GM12872 (cell line): ENCODE measurements around the gene SMOC1.

ENCODE experiments used
- TF ChIP-seq, protein P1 (sequence below): IDR thresholded peaks from 3 replicates; pipeline ENCODE4 v1.5.1; 2011; ENCODE audit warnings: low read depth, mild to moderate bottlenecking, low read length, moderate library complexity; ENCODE audit not compliant: insufficient read depth

The SMOC1 gene

DNA sequence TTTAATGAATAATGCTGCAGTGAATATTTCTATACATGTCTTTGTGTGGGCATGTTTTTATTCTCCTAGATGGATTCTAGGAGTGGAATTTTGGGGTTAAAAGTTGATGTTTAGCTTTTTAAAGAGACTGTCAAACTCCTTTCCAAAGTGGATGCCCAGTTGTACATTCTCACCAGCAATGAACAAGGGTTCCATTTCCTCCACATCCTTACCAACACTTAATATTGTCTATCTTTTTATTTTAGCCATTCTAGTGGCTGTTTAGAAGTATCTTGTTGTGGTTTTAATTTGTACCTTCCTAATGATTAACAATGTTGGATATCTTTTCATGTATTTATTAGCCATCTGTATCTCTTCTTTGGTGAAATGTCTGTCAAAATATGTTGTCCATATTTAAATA is 109.8 kb downstream of the SMOC1 start:
- TF ChIP-seq, protein P1, sequence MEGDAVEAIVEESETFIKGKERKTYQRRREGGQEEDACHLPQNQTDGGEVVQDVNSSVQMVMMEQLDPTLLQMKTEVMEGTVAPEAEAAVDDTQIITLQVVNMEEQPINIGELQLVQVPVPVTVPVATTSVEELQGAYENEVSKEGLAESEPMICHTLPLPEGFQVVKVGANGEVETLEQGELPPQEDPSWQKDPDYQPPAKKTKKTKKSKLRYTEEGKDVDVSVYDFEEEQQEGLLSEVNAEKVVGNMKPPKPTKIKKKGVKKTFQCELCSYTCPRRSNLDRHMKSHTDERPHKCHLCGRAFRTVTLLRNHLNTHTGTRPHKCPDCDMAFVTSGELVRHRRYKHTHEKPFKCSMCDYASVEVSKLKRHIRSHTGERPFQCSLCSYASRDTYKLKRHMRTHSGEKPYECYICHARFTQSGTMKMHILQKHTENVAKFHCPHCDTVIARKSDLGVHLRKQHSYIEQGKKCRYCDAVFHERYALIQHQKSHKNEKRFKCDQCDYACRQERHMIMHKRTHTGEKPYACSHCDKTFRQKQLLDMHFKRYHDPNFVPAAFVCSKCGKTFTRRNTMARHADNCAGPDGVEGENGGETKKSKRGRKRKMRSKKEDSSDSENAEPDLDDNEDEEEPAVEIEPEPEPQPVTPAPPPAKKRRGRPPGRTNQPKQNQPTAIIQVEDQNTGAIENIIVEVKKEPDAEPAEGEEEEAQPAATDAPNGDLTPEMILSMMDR = no peak

DNA sequence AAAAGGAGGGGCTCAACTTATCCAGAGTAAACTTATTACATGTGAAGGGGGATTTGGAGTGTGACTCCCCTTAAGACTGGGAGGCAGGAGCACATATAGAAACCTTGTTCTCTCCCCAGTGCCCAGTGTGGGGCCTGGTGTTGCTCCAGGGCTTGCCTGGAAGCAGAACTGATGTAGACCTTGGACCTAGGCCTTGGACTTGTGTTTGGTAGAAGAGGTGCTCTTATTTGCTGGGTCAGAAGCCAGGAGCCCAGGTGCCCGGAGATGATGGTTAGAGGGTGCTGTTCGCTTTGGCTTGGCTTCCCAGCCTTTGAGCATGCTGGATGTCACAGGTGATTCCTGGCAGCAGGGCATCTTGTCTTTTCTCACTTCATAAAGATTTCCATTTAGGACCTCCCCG is 110.4 kb downstream of the SMOC1 start:
- TF ChIP-seq, protein P1 = no peak

DNA sequence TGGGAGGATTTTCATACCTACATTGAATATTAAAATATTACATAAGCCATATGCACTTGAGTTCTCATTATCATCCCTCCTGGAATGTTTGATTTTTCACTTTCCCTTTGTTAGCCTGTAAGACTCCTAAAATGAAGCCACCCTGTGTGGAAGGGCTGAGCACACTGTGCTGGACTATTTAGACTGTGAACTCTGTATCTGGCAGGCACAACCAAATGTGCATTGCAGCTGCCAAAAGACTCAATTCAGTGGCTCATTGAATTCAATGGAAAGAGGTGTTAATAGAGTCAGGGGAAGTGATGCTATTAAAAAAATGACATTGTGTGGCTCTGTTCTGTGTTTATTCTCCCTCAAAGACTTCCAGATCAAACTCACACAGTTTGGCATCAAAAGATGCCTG is 111.1 kb downstream of the SMOC1 start:
- TF ChIP-seq, protein P1 = no peak

DNA sequence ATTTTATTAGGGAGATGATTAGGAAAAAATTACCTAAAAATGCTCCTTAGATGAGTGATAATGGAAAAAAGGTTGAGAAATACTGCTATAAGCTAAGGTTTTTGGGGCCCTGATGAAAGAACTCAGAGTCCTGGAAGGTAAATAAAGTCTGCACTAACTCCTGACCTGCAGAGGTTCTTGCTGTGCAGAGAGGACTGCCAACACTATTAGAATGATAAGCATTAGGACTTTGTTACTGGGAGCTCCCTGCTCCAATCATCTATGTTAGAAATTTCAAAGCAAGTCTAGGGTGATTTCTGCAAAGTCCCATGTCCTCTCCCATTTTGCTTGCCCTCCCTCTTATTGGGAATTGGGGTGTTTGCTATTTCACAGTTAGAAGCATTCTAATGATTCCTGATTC is 112.2 kb downstream of the SMOC1 start:
- TF ChIP-seq, protein P1 = no peak

DNA sequence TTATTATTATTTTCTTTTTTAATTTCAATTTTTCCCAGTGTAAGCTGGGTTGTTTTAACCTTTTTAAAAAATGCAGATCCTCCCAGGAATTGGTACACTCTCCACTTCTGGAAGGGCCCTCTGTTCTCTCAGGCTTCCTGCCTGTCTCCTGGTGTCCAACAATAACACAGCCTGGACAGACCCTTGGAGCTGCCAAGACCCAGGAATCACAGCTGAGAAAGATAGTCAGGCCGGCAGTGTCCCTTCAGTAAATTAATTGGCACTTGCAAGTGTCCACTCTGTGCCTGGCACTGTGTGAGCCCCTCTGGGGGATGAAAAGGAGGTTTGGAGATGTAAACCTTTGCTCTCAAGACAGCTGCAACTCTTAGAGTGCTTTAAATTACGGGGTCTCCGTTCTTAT is 113.3 kb downstream of the SMOC1 start:
- TF ChIP-seq, protein P1 = no peak

DNA sequence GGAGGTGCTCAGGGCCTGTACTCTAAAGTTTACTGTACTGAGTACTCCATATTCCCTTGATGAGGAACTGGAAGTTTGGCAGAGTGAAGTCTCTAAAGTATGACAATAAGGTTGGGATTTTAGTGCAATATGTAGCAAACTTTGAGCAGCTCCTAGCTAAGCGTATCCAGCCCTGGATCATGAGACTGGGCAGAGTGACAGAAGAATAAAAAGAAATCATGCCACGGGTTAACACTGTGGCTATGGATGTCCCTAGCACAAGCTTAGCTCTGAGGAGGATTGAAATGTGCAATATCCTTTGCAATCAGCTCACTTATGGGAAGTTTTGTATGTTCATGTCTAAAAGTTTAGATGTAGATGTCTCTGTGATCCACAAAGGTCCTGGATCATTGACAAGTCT is 114.1 kb downstream of the SMOC1 start:
- TF ChIP-seq, protein P1 = no peak

DNA sequence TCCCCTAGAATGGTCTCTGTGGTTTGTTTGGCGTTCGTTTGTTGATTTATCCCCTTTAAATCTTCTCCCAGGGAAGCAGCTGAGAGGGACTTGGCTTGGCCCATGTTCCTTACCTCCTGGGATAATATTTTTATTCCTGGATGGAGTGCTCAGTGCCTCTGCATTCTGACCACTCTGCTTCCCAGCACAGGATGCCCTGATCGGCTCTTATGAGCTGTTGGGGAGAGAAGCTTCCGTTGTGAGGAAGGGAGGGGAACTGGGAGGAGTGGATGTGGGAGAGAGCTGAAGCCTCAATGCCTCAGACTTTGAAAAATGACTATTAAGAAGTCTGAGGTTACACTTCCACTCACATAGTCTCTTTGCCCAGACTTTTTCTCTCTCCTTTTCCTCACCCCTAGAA is 114.8 kb downstream of the SMOC1 start:
- TF ChIP-seq, protein P1 = no peak

DNA sequence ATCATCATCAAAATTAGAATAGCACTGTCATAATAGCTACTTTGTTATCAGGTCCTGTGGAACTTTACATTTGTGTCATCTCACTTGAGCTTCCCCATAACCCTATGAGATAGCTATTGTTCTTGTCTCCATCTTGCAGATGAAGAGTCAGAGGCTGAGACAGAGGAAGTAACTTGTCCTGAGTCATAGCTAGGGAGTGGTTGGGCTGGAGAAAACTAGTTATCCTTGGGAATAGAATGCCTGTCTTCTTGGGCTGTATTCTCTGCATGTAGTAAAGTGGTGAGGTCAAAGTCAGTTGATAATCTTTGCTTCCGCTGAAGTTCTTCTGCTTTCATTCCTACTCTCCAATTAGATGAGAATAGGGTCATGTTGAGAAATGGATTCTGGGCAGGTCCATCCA is 117.0 kb downstream of the SMOC1 start:
- TF ChIP-seq, protein P1 = no peak
